ENCODE results near the gene IKBKE.
"Not testable (repeated sequence)": the region's sequence is repeated elsewhere in the genome, so short reads cannot be mapped to it uniquely, and the experiment has no call there.

Gene IKBKE

DNA sequence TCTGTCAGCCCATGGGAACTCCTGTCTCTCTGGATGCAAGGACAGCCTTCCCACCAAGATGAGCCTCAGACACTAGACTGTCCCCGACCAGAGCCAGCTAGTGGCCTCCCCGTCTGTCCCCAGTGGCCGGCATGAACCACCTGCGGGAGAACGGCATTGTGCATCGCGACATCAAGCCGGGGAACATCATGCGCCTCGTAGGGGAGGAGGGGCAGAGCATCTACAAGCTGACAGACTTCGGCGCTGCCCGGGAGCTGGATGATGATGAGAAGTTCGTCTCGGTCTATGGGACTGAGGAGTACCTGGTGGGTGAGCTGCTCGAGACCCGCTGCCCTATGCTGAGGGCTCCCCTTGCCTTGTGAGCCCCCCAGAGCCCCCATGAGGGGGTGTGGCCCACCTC lies 5.8 kb downstream of the IKBKE start:
- no peak for DNase-seq (ENCODE audit: low spot score)

DNA sequence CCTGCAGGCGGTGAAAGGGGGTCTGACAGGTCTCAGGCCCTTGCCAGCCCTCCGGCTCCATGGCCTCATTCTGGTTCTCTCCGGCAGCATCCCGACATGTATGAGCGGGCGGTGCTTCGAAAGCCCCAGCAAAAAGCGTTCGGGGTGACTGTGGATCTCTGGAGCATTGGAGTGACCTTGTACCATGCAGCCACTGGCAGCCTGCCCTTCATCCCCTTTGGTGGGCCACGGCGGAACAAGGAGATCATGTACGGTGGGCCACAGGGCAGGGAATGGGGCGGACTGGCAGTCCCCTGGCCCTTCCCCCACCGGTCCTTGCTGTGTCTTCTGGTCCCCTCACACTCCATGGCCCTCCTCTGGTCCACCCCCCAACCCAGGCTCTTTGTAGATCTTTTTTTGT lies 6.3 kb downstream of the IKBKE start:
- no peak for DNase-seq (ENCODE audit: low spot score)

DNA sequence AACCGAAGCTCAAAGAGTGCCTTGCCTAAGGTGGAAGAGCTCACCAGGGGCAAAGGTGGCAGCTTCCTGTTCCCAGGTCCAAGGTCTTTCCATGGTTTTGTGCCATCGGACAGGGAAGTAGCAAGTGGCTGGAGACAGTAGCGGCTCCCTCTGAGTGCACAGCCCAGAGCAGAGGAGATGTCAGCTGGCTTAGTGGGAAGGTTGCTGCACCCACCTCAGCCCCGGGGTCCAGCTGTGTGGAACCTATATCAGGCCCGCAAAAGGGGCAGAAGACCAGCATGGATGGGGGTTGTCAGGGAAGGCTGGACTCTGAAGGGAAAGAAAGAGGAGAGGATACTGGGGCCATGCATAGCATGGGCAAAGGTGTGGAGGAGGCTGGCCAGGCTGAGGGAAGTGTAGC lies 6.8 kb downstream of the IKBKE start:
- DNase-seq (ENCODE audit: low spot score) = no peak

DNA sequence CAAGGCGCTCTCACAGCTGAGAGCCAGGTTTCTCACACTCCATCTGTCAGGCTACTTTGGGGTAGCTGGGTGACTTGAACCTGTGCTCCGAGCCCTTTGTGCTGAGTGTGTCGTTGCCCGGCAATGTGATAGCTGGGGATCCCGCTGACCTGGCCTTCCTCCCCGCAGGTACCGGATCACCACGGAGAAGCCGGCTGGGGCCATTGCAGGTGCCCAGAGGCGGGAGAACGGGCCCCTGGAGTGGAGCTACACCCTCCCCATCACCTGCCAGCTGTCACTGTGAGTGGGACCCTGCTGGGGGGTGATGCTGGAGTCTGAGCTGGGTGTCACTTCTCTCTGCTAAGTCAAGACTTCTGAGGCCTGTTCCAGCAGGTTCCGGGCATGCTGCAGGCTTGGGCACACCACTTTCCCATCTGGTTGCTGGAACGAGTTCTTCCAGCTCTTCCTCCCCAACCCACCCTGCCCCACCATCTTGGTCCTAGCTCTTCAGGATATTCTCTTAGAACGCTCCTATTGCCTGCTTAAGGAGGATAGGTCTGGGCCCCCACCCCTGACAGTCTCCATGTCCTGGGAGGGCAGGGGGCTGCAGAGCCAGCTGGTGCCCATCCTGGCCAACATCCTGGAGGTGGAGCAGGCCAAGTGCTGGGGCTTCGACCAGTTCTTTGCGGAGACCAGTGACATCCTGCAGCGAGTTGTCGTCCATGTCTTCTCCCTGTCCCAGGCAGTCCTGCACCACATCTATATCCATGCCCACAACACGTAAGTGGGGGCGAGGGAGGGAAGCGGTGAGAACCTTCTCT lies 7.5 kb downstream of the IKBKE start:
- no peak for DNase-seq (ENCODE audit: low spot score)

DNA sequence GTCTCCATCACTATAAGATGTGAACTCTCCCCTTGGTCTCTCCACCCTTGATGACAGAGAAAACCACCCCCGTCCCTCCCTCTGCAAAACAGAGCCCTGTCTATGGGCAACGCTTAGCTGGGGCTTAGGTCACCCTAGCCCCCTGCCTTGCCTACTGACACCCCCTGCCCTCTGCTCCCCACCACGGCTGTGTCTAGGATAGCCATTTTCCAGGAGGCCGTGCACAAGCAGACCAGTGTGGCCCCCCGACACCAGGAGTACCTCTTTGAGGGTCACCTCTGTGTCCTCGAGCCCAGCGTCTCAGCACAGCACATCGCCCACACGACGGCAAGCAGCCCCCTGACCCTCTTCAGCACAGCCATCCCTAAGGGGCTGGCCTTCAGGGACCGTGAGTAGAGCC lies 8.5 kb downstream of the IKBKE start:
- no peak for DNase-seq (ENCODE audit: low spot score)

DNA sequence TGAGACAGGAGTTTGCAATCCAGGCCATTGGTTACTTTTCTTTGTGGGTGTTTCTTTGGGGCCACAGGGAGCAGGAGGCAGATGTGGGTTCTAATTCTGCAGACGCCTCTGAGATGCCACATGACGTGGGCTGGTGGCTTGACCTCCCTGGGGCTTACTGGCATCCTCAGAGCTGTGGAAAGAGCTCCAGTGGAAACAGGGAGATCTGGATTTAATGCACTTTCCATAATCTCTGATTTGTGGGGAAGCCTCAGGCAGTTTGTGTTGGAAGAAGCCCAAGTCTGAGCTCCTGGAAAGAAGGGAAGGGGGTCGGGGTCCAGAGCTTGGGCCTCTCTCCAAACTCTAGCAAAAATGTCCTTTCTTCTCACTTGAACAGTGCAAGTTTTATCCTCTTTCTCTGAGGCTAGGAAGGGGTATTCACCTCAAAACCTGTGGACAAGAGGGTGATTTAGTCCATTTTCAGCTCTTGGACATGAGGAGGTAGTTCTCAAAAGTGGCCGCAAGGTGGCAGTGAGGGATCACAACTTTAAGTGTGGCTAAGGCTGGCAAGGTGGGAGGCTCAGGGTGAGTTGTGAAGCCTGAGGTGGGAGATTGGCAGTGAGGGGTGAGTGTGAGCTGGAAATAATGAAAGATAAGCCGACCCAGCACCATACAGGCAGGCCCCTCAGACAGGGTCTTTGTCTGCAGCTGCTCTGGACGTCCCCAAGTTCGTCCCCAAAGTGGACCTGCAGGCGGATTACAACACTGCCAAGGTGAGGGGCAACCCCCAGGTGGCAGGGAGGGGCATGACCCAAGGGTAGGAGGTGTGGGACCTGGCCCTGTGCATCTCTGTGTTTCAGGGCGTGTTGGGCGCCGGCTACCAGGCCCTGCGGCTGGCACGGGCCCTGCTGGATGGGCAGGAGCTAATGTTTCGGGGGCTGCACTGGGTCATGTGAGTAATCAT lies 9.2 kb downstream of the IKBKE start:
- peak; percentile 66 for DNase-seq (ENCODE audit: low spot score)

DNA sequence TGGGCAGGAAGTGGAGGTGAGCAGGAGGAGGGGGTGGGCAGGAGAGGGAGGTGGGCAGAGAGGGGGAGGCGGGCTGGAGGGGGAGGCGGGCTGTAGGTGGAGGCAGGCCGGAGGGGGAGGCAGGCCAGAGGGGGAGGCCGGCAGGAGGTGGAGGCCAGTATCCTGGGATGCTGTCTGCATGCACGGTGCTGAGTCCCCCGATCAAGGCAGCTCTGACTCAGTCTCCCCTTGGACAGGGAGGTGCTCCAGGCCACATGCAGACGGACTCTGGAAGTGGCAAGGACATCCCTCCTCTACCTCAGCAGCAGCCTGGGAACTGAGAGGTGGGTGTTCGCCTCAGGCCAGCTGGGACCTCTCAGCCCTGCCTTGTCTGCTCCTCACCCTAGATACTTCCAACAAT lies 9.9 kb downstream of the IKBKE start:
- DNase-seq (ENCODE audit: low spot score) = no peak

DNA sequence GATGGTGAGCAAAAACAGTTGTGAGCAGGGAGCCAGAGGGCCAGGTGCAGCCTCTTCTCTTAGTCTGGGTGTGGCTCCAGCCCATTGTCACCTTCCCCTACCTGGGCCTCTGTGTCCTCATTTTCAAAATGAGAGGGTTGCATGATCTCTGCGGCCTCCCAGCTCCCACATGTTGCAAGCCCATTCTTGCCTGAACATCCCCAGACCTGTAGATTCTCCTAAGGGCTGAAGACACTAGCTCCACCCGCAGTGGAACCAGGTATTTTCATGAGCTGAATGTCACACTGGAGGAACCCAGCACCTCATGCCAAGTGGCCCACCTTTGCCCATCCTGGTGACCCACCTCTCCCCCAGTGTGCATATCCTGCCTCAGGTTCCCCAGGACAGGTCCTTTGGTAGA lies 12.3 kb downstream of the IKBKE start:
- no peak for DNase-seq (ENCODE audit: low spot score)

DNA sequence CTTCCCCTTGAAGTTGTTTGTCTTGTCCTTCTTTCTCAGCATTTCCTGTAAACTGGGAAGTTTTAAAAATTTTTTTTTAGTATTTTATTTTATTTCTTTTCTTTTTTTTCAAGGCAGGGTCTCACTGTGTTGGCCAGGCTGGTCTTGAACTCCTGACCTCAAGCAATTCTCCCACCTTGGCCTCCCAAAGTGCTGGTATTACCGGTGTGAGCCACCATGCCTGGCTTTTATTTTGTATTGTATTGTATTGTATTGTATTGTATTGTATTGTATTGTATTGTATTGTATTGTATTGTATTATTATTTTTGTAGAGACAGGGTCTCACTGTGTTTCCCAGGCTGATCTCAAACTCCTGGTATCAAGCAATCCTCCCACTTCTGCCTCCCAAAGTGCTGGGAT lies 13.6 kb downstream of the IKBKE start:
- not testable (repeated sequence) for DNase-seq (ENCODE audit: low spot score)

DNA sequence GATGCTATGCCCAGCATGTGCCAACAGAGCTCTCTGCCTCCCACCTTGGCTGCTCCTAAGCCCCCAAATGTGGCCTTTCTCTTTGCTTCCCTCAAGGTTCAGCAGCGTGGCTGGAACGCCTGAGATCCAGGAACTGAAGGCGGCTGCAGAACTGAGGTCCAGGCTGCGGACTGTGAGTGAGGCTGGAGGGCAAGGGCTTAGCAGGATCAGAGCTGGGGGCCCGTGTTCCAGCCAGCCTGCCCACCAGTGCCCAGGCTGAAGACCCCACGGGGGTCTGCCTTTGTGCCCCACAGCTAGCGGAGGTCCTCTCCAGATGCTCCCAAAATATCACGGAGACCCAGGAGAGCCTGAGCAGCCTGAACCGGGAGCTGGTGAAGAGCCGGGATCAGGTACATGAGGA lies 14.6 kb downstream of the IKBKE start:
- DNase-seq (ENCODE audit: low spot score) = no peak

DNA sequence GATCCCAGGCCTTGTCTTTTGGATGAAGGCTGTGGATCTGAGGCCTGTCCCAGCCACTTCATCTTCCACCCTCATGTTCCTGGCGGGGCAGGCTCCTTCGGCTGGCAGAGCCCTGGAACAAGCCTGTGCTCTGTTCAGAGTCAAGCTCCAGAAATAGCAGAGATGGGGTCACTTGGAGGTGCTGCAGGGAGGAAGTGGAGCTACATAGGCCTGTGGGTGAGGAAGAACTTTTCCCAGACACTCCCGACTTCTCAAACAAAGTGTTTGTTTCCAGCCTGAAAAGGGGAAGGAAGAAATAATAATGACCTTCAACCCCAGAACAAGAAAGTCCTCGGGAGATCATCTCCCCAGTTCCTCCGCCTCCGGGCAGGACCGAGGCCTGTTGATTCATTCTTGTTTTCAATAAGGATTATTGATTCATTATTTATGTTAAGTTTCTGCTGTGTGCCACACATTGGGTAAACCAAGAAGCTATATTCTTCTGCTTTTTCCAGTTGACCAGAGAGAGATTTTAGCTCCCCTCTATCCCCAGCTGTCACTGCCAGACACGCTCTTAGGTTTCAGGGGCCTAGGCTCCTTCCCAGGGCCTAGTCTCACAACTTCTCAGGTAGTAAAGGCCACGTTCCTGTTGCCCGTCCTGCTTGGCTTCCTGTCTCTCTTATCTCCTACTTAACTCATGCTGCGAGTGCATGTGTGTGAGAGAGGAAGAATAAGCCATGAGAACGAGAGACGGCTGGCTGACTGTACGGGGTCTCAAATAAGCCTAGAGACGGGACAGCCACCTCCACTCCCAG lies 16.9 kb downstream of the IKBKE start:
- no peak for DNase-seq (ENCODE audit: low spot score)

DNA sequence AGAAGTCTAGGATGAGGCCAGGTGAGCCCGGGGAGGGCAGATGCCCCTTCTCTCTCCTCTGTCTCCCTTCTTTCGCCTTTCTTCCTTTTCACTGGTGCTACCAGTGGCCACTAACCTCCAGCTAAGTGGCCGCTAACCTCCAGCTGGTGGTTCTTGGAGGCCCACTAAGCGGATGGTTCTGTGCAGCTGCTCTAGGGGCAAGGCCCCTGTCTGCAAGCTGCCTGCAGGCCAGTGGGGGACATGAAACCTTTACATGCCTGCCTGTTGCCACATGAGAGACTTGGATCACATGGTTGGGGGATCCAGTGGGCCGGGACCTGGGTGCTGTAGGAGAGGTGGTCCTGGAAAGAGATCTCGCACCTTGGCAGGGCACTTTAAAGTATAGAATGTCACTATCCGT lies 17.7 kb downstream of the IKBKE start:
- DNase-seq (ENCODE audit: low spot score) = no peak

DNA sequence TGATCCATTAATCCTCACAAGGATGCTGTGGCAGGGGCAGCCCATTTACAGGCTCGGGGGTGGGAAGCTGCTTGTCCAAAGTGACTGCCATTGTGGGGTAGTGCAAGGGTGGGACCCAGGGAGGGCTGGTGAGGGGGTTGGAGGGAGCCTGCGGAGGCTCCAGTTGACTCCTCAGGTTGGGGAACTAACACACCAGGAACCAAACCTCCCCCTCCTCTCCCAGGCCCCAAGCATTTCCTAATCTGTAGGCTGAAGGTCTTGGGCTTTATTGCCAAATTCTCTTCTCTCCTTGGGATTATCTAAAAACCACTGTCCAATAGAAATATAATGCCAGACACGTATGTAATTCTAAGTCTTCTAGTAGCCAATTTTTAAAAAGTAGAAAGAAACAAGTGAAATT lies 18.2 kb downstream of the IKBKE start:
- no peak for DNase-seq (ENCODE audit: low spot score)

DNA sequence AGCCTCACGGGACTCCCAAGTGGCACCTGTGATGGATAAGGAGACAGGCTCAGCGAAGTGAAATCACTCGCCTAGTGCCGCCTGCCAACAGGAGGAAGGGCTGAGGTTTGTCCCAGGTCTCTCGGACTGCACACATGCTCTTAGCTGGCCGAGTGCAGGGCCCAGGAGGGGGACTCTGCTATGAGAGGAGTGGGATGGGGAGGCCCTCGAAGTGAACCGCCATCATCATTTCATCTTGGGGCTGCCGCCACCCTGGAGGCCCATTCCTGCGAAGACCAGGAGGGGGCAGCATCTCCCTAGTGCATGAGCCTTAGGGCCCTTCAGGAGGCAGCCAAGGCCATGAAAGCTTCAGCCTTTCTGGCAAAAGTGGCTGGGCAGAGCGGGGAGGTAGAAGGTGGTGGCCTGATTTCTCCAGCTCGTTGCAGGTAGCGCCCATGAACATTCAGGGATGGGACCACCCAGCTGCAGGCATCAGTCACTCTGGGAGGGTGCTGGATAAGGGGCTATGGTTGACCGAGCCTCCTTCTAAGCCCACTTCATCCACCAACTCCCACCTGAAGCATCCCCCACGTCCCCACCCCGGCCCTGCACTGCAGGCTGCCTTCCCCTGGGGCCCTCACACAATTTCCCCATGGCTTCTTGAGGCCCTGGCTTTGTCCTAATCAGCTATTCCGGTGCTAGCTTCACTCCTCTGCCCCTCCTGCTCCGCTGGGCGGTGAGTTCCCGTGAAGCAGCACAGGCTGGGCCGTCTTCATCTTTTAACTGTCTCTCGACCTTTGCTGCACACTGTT lies 19.9 kb downstream of the IKBKE start:
- DNase-seq (ENCODE audit: low spot score) = peak; percentile 27

DNA sequence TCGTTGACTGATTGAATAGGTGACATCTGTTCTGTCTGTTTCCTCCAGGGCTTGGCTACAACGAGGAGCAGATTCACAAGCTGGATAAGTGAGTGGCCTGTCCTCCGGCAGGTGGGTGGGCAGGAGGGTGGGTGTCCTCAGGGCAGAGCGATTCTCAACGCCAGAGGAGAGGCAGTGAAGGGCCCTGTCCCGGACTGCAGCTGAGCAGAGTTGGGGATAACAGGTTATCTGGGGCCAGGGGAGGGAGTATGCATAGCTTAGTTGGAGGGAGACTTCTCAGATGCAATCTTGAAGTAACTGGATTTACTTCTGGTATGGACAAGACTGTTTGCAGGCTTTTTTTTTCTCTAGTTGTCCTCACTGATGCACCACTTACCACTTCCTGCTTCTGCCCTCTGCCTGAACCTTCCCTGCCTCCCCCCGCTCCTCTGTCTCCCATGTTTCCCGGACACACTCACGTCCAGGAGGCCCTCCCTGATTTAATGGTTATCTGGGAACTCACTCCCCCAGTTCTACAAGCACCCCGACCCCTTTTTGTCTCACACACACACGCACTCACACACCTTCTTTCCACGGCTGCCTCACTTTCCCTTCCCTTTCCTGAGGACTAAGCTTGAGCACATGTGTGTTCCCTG lies 20.6 kb downstream of the IKBKE start:
- no peak for DNase-seq (ENCODE audit: low spot score)

DNA sequence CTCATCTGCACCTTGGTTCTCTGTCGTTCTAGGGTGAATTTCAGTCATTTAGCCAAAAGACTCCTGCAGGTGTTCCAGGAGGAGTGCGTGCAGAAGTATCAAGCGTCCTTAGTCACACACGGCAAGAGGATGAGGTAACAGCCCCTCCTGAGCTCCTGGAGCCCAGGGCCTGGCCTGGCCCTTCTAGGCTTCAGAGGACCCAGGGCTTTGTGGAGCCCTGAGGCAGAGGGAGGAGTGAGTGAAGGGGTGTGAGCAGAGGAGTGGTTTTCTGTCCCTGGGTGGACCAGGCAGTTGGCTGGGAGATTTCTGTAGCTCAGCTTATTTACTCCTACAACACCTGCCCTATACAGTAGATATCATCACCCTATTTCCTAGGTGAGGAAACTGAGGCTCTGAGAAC lies 21.3 kb downstream of the IKBKE start:
- DNase-seq (ENCODE audit: low spot score) = no peak

DNA sequence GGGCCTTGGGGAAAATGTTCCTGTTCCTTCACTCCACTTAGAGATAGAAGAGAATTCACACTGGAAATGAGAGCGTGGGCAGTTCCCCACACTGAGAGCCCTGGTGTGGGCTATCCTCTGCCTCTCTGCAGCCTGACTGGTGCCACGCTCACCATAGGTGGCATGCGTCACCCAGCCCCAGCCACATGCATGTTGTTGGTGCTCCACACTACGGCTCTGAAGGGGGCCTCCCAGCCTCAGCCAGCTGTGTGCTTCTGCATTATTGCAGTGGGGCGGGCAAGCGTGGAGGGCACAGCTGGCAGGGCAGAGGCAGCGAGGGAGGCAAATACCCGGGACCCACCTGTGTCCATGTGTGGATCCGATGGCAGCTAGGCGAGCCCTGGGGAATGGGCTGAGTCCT lies 22.3 kb downstream of the IKBKE start:
- DNase-seq (ENCODE audit: low spot score) = no peak

DNA sequence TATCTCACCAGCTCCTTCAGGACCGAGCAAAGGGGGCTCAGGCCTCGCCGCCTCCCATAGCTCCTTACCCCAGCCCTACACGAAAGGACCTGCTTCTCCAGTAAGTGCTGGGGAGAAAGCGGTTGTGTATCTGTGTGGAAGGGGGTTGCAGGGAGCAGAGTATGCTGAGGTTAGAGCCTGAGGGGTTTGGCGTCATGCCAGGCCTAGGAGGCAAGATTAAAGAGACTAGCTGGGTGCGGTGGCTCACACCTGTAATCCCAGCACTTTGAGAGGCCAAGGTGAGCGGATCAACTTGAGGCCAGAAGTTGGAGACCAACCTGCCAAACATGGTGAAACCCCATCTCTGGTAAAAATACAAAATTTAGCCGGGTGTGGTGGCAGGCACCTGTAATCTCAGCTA lies 23.0 kb downstream of the IKBKE start:
- no peak for DNase-seq (ENCODE audit: low spot score)

DNA sequence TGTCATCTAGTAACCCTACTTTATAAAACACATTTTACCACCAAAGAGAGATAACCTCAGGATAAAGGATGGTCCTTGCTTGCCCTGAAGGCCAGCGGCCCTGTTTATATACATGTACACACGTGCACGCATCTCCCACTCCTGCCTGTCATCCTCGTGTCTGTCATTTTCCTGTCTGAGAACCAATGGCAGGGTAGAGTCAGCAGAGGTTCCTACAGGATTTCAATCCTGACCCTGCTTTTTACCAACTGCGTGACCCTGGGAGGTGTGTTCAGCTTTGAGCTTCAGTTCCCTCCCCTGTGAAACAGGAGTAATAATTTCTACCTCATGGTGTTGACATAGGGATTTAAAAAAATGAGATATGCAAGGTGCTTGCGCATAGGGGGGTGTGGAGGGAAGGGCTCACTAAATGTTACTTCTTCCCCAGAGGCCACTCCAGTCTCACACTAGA lies 24.8 kb downstream of the IKBKE start:
- no peak for DNase-seq (ENCODE audit: low spot score)

DNA sequence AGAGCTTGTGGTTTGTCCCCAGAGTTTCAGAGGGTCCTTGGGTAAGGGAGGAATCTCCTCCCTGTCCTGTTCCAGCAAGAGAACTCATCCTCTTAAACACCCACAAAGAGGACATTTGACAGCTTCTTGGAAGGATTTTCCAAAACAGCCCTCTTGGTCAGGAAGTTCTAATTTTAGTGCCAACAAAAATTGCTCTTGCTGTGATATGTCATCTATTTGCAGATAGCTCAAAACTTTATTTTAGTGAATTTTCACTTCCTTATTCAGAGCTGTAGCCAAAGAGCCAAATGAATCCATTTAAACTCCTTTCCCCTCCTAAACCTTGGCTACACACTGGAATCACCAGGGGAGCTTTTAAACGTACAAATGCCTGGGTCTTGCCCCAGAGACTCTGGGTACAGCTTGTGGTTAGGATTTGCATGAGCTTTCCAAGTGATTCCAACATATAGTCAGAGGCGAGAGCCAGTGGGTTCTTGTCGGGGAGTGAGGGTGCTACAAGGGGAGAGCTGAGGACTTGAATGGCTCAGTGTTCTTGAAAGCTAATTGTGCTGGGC lies 25.3 kb downstream of the IKBKE start:
- DNase-seq (ENCODE audit: low spot score) = no peak

Measured in RKO (cell line).